SK-N-SH treated with all-trans-retinoic acid at 6 μM for 48 hours (cell line): ENCODE data around the gene KCNAB3.

Source experiments
- BACH2 ChIP-seq: fragments of 250-450 bp; sonication (Bioruptor Pico); IDR thresholded peaks from 2 replicates; pipeline ENCODE4 v1.9.0; 2021; ENCODE audit warnings: mild to moderate bottlenecking, borderline replicate concordance
- CSDC2 ChIP-seq: fragments of 250-450 bp; sonication (Bioruptor Pico); IDR thresholded peaks from 2 replicates; pipeline ENCODE4 v1.5.0; 2020; ENCODE audit warnings: mild to moderate bottlenecking, moderate library complexity
- ESRRG ChIP-seq: fragments of 250-450 bp; sonication (Bioruptor Pico); IDR thresholded peaks from 2 replicates; pipeline ENCODE4 v1.6.1; 2021; ENCODE audit warnings: mild to moderate bottlenecking
- POU6F1 ChIP-seq: fragments of 250-450 bp; sonication (Bioruptor Pico); IDR thresholded peaks from 2 replicates; pipeline ENCODE4 v1.8.0; 2021; ENCODE audit warnings: low read depth, mild to moderate bottlenecking, moderate library complexity, borderline replicate concordance
- RARB ChIP-seq: fragments of 250-450 bp; sonication (Bioruptor Pico); IDR thresholded peaks from 2 replicates; pipeline ENCODE4 v1.8.0; 2021; ENCODE audit warnings: mild to moderate bottlenecking, moderate library complexity
- TOX ChIP-seq: fragments of 250-450 bp; sonication (Bioruptor Pico); IDR thresholded peaks from 2 replicates; pipeline ENCODE4 v1.8.0; 2021; ENCODE audit warnings: mild to moderate bottlenecking, moderate library complexity, borderline replicate concordance
- ZFP3 ChIP-seq: fragments of 250-450 bp; sonication (Bioruptor Pico); IDR thresholded peaks from 2 replicates; pipeline ENCODE4 v1.5.0; 2020; ENCODE audit warnings: mild to moderate bottlenecking, moderate library complexity
- ZFP30 ChIP-seq: fragments of 450-650 bp; formaldehyde crosslinking; IDR thresholded peaks from 2 replicates; pipeline ENCODE4 v1.5.0; 2022; ENCODE audit warnings: mild to moderate bottlenecking, moderate library complexity
- TF ChIP-seq, protein P1 (sequence below): fragments of 250-450 bp; sonication (Bioruptor Pico); IDR thresholded peaks from 2 replicates; pipeline ENCODE4 v1.8.0; 2020; ENCODE audit warnings: mild to moderate bottlenecking, moderate library complexity, borderline replicate concordance

GRCh38 chr17:7887482-7888183, 42.0 kb downstream of the KCNAB3 start:
- no peak for TF ChIP-seq ZFP30 (CRISPR knock-in tag)
- TF ChIP-seq RARB (CRISPR knock-in tag), result no peak
- TF ChIP-seq, protein P1, sequence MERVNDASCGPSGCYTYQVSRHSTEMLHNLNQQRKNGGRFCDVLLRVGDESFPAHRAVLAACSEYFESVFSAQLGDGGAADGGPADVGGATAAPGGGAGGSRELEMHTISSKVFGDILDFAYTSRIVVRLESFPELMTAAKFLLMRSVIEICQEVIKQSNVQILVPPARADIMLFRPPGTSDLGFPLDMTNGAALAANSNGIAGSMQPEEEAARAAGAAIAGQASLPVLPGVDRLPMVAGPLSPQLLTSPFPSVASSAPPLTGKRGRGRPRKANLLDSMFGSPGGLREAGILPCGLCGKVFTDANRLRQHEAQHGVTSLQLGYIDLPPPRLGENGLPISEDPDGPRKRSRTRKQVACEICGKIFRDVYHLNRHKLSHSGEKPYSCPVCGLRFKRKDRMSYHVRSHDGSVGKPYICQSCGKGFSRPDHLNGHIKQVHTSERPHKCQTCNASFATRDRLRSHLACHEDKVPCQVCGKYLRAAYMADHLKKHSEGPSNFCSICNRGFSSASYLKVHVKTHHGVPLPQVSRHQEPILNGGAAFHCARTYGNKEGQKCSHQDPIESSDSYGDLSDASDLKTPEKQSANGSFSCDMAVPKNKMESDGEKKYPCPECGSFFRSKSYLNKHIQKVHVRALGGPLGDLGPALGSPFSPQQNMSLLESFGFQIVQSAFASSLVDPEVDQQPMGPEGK (CRISPR knock-in tag), result no peak
- no peak for TF ChIP-seq CSDC2
- no peak for TF ChIP-seq ESRRG (CRISPR knock-in tag)
- TF ChIP-seq ZFP3, result no peak
- no peak for TF ChIP-seq BACH2 (CRISPR knock-in tag)
- no peak for TF ChIP-seq TOX
- TF ChIP-seq POU6F1 (CRISPR knock-in tag), result no peak
